Thoracic aorta (tissue), 2 donors: ENCODE data around the gene CELSR2. TPM values are rescaled to one million over a fixed set of nuclear protein-coding genes. Genes with fewer than 3 reads are reported as not detected.

ENCODE experiments used
- ATAC-seq: fragments of 150-250 bp; one replicate; pipeline ENCODE4 v1.8.0; 2017; ENCODE audit warnings: low read depth; ENCODE audit not compliant: insufficient number of reproducible peaks, low FRiP score
- DNase-seq: peaks from one replicate; pipeline ENCODE4 v3.0.0-alpha.2; 2020; ENCODE audit warnings: low spot score
- H3K27ac ChIP-seq, 2 donors: fragments of 200-600 bp; sonication (generic); 1 replicate in 1 of 2; 2 replicates in 1 of 2; pipeline ENCODE4 v1.5.1; 2016; ENCODE audit warnings: mild to moderate bottlenecking in 2 of 2, moderate library complexity in 2 of 2
- H3K27me3 ChIP-seq: fragments of 200-600 bp; sonication (generic); replicated peaks from 2 replicates; pipeline ENCODE4 v1.6.0; 2016; ENCODE audit warnings: mild to moderate bottlenecking; ENCODE audit not compliant: insufficient read depth
- H3K36me3 ChIP-seq: fragments of 200-600 bp; sonication (generic); one replicate; pipeline ENCODE4 v1.5.1; 2016
- H3K4me1 ChIP-seq, 2 donors: fragments of 200-600 bp; sonication (generic); 1 replicate in 1 of 2; 2 replicates in 1 of 2; pipeline versions ENCODE4 v1.5.1 to v1.6.0; 2016; ENCODE audit warnings: low read depth in 2 of 2, mild to moderate bottlenecking in 1 of 2; ENCODE audit not compliant: control insufficient read depth in 1 of 2
- H3K4me3 ChIP-seq: fragments of 200-600 bp; sonication (generic); 2 replicates; pipeline ENCODE4 v1.5.1; 2016; ENCODE audit warnings: mild to moderate bottlenecking
- H3K9me3 ChIP-seq: fragments of 200-600 bp; sonication (generic); 2 replicates; pipeline ENCODE4 v1.5.1; 2016
- CTCF ChIP-seq: fragments of 200-600 bp; sonication (generic); IDR thresholded peaks from one replicate; pipeline ENCODE4 v1.5.1; 2019; ENCODE audit warnings: antibody characterized with exemption
- total RNA-seq, 2 donors: library from RNA; depleted of rRNA; stranded (reverse); fragments of >200 nt; gene quantifications; one replicate each; pipeline versions ENCODE4 v1.1.0 to v1.2.3, GENCODE V29; 2016

Gene CELSR2, protein sequence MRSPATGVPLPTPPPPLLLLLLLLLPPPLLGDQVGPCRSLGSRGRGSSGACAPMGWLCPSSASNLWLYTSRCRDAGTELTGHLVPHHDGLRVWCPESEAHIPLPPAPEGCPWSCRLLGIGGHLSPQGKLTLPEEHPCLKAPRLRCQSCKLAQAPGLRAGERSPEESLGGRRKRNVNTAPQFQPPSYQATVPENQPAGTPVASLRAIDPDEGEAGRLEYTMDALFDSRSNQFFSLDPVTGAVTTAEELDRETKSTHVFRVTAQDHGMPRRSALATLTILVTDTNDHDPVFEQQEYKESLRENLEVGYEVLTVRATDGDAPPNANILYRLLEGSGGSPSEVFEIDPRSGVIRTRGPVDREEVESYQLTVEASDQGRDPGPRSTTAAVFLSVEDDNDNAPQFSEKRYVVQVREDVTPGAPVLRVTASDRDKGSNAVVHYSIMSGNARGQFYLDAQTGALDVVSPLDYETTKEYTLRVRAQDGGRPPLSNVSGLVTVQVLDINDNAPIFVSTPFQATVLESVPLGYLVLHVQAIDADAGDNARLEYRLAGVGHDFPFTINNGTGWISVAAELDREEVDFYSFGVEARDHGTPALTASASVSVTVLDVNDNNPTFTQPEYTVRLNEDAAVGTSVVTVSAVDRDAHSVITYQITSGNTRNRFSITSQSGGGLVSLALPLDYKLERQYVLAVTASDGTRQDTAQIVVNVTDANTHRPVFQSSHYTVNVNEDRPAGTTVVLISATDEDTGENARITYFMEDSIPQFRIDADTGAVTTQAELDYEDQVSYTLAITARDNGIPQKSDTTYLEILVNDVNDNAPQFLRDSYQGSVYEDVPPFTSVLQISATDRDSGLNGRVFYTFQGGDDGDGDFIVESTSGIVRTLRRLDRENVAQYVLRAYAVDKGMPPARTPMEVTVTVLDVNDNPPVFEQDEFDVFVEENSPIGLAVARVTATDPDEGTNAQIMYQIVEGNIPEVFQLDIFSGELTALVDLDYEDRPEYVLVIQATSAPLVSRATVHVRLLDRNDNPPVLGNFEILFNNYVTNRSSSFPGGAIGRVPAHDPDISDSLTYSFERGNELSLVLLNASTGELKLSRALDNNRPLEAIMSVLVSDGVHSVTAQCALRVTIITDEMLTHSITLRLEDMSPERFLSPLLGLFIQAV (N-terminal part only)
- 10 to 100 TPM in 1 of 2 donors, 1 to 10 TPM in 1; 4.0 to 10.0 TPM for total RNA-seq

- no peak for DNase-seq
Measured at GRCh38 chr1:109248797-109249629, at the start of gene CELSR2. CELSR2 (plus strand) TSS chr1:109249539; CDS start chr1:109250080, 541 bp downstream.

GRCh38 chr1:109199710-109200109 lies 49.6 kb upstream of the CELSR2 start:
- DNase-seq (no peak), ATAC-seq (no peak)
- no peak overlapping the region for H3K27ac ChIP-seq
- no peak for TF ChIP-seq CTCF
- no peak overlapping the region for H3K4me3 ChIP-seq
- peaks cover 6 to 18% of the 10 kb centered on the region in 2 donors for H3K4me1 ChIP-seq
- no peaks in the 10 kb centered on the region for H3K27me3 ChIP-seq
- H3K9me3 ChIP-seq: no peaks in the 10 kb centered on the region
- H3K36me3 ChIP-seq: no peaks in the 10 kb centered on the region

More at GRCh38 chr1:109248797-109249629, at the start of gene CELSR2:
- H3K4me3 ChIP-seq: peak within 1 kb of the TSS; percentile 74
- H3K4me1 ChIP-seq: peaks cover 6 to 23% of the 10 kb centered on the region in 2 donors
- H3K27me3 ChIP-seq: no peaks in the 10 kb centered on the region
- TF ChIP-seq CTCF: no peak
- no peak within 1 kb of the TSS for H3K27ac ChIP-seq
- no peaks in the 10 kb centered on the region for H3K36me3 ChIP-seq
- H3K9me3 ChIP-seq: no peaks in the 10 kb centered on the region
- ATAC-seq: no peak

GRCh38 chr1:109201123-109201703 lies 48.1 kb upstream of the CELSR2 start:
- H3K9me3 ChIP-seq: no peaks in the 10 kb centered on the region
- no peaks in the 10 kb centered on the region for H3K27me3 ChIP-seq
- no peak for ATAC-seq
- no peak overlapping the region for H3K27ac ChIP-seq
- H3K4me3 ChIP-seq: no peak overlapping the region
- no peak for DNase-seq
- H3K4me1 ChIP-seq: peaks cover 6 to 18% of the 10 kb centered on the region in 2 donors
- H3K36me3 ChIP-seq: no peaks in the 10 kb centered on the region
- TF ChIP-seq CTCF: peak; percentile 25

- TF ChIP-seq CTCF: no peak
- Histone ChIP-seq H3K9me3 (no peaks in the 10 kb centered on the region), H3K36me3 (no peaks in the 10 kb centered on the region), H3K27ac (no peak overlapping the region), H3K4me3 (no peak overlapping the region), H3K4me1 (peaks cover 0 to 5% of the 10 kb centered on the region in 2 donors), H3K27me3 (no peaks in the 10 kb centered on the region)
- no peak for DNase-seq
- ATAC-seq: no peak
Measured at GRCh38 chr1:109204484-109204883, 44.9 kb upstream of the CELSR2 start.
